Inferior parietal cortex (tissue), 1 donor: Measurements from ENCODE around the gene PSMB7.

Experiments
- DNase-seq: peaks from one replicate; pipeline ENCODE4 v3.0.0-alpha.2; 2016; ENCODE audit errors: extremely low spot score

The PSMB7 gene

DNA sequence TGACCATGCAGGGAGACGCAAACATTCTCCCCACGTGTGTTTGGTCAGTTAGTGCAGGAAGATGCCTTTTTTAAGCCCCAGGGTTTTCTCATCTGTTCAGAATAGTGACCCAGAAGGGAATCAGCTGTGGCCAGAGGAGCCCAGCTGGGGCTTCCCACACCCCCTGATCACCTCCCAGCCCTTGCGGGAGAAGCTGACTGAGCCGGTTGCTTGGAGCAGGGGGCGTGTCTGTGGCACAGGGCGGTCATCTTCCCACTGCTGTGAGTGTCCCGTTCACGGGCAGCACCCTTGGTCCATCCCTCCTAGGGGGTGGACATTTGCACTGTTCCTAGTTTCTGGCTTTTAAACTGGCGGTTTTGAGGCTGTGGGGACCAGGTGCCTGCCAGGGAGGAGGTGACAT, 87.8 kb downstream of the PSMB7 start:
- DNase-seq: no peak

DNA sequence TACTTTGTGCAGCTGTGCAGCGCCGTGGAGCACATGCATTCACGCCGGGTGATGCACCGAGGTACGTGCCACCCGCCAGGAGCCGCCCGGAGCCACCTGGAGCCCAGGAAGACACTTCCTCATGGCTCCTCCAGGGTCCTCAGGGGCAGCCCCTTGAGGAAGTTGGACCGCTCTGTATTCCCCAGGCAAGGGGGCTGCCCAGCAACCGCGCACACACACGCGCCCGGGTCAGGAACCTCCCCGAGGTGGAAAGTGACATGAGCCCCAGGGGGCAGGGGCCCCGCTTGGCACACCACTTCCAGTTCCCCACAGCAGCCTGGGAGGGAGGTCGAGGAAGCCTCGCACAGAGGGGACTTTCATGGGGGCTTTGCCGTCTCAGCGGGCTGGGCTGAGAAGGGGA, 88.9 kb downstream of the PSMB7 start:
- no peak for DNase-seq

DNA sequence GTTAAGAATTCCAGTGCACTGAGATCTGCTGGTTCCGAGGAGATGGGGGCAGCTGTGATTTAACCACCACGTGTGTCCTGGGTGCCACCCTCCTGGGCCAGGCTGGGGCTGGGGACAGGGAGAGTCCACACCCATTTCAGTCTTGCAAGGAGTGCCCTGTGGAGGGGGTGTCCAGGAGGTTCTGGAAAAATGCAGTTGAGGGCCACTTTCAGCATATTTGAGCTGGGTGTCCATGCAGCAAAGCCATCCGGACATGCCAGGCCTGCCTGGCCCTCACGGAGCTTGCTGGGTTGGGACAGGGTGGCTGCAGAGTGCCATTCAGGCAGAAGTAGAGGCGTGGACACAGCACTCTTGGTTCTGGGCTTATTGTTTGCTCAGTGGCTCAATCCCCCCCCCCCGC, 89.4 kb downstream of the PSMB7 start:
- no peak for DNase-seq

DNA sequence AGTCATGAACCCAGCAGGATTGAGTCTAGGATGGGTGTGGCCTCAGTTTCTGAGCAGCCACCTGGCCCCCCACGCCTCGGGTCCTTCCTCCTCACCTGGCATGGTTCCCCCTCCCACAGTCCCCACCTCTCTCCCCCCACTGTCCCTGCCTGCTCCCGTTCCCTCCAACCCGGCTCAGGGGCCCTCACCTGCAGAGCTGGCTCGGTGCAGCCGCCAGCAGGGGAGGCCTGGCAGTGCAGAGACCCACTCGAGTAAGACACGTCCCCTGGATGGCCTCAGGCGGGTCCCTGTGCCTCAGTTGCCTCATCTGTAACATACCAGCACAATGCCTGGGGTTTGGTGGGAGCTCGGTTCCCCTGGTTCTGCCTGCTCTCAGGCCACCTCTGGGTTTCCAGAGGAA, 91.3 kb downstream of the PSMB7 start:
- no peak for DNase-seq

DNA sequence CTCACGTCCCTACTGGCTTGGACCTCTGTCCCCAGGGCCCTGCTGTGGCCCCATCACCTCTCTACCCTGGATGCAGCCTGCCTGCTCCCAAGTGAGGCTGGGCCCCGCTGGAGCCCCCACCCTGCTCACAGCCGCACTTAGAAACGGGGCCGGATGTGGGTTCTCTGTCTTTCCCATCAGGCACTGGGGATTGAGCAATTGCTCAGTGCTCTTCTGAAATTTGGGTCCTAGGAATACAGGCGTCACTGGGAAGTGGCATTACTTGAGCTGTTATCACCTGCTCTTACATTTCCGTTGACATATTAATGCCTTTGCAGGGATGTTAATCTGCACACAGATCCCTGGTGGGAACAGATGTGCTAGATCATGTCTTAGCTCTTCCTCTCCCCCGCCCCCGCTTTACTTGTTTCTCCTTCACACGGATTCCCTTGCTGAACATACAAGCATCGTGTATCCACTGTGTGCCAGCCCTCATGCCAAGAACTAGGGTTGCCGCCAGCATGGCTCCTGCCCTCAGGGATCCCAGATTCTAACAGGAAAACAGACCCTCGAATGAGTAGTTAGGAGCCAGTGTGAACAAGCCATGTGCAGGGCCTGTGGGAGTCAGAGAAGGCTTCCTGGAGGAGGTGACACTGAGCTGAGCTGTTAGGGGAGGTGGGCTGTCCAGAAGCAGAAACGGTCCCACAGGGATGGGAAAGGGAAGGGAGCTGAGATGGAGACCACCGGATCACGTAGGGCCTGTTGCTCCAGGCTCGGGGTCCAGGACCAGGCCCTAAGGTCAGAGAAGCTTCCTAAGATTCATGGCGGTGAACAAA, 92.4 kb downstream of the PSMB7 start:
- no peak for DNase-seq

DNA sequence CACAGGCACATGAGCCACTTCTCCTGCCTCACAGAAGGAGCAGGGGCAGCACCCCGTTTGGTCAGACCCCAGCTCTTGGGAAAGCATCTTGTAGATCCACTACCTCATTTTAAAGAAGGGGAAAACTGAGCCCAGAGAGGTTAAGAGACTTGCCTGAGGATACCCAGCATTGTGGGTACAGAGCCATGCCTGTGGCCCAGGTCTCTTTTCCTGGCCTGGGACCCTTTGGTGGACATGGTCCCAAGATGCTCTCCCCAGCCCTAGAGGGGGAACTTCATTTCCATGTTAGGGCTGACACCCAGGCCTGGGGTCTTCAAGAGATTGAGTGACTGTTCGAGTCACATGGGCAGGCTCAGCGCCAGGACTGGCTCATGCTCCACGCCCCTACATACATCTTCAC, 93.3 kb downstream of the PSMB7 start:
- DNase-seq: no peak

DNA sequence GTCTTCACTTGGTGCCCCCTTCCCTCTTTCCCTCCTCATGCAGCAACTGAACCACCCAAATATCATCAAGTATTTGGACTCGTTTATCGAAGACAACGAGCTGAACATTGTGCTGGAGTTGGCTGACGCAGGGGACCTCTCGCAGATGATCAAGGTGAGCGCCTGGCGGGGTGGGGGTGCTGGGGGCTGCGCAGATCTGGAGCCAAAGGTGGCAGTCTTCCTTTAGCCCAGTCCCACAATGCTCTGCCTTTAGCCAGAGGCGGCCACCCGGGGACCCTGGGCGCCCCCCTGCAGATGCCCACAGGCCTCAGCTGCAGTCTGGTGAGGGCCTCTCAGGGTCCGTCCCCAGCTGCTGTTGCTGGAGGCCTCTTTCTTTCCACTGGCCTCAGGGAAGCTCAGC, 93.8 kb downstream of the PSMB7 start:
- no peak for DNase-seq

DNA sequence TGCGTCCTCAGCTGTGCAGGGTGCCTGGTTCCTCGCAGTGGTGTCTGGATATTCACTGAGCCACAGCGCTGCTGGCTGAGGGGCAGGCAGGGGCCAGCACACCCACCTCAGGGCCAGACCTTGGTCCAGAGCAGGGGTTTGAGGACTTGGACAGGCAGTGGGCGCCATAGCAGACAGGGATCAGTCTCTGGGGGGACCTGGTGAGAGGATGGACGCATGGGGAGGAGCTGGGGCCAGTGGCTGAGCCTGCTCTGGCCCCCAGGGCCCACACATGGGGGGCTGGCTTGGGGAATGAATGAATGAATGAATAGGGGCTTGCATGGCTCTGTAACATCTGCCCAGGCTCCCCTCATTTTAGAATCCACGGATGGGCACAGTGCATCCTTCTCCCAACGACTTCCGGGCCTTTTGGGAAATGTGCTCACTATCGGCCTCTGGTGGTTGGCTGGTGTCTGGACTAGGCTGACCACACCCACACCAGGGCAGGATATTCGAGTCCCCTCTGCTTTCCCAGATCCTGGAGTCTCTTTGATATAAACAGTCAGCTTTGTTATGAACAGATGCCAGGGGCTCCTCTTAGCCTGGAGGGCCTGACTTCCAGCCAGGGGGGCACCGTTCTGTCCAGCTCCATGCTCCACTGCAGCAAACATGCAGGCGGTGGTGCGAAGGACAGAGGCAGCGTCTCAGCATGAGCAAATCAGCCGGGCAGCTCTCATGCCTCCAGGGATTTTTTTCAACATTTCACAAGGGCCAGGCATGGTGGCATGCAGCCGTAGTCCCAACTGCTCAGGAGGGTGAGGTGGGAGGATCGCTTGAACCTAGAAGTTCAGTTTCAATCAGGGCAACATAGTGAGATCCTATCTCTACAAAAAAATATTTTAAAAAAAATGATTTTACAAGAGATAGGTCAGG, 94.9 kb downstream of the PSMB7 start:
- DNase-seq: peak; percentile 70

DNA sequence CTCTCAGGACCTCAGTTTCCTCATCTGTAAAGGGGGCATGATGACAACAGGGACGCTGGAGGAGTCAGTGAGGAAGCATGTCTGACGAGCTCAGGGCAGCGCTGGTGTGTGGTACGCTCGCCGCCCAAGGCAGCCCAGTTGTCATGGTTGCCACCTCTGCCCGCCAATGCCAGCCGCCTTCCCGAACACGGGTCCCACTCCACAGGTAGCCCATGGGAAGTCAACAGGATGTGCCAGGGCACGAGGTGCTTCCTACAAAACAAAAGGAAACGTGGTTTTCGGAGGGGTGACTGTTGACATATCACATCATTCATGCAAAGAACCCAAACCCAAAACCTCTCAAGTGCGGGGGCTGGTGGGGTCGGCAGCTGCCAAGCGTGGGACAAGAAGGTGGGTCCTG, 99.4 kb downstream of the PSMB7 start:
- no peak for DNase-seq

DNA sequence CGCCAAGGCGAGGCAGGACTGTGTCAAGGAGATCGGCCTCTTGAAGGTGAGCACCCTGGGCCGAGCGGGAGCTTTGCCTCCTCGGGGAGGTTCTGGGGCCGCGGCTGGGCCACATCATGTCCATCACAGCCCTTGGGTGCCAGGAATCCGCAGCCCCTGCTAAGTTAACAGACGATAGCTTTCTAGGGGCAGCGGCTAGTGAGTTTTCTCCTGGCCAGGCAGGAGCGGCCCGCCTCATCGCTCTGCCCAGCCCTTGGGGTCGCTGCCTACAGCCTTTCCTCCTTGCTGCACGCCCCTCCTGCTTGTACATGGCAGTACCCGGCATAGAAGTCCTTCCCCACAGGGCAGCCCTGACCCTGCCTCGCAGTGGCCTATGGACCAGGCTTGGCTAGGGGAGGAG, 101.3 kb downstream of the PSMB7 start:
- DNase-seq: no peak

DNA sequence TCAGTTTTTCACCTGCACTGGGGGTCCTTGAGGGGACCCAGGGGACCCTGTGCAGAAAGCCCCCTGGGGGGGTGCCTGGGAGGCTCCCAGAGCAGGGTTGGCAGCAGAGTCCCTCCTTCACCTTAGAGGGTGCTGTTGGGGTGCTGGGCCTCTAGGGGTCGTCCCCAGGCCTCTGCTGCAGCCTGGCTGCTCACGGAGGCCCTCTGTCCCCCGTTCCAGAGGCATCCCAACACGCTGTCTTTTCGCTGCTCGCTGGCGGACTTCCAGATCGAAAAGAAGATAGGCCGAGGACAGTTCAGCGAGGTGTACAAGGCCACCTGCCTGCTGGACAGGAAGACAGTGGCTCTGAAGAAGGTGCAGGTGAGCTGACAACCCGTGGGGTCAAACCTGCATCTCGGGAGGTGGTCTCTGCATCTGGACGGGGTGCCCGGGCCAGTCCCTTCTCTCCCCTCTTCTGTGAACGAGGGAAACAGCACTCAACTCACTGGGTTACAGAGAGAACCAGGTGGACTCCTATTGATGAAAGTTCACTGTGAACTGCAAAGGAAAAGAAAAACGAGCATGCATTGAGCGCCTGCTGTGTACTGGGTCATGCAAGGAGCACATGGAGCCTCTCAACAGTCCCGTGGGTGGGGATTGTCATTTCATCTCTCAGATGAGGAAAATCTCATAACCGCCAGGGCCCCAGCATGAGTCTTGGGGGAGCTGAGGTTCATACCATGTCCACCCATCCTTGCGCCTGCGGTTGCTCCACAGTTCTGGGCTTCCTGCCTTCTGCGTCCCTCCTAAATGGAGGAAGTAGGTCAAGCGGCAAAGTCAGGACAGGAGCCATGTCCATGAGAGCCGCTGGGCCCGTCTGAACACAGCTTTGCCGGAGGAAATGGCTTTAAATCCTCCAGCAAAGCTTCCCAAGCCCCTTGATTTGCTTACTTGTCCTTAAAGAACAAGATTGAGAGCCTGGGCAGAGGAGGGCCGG, 102.7 kb downstream of the PSMB7 start:
- DNase-seq: no peak

DNA sequence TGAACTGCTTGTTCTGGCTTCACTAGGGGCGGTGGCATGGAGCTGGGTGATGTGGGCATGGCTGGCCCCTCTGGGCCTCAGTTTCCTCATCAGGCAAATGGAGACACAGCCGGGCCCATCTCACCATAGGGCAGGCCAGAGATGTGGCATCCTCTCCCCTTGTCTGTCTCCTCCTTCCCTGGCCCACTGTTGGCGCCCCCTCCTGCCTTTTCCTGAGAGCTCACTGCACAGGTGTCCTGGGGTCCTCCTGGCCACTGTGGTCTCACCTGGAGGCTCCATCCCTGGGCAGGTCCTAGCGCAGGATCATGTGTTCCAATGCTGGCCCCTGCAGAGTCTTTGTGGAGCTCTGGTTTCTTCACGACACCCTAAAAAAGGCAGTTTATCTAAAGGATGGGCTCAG, 104.0 kb downstream of the PSMB7 start:
- no peak for DNase-seq

DNA sequence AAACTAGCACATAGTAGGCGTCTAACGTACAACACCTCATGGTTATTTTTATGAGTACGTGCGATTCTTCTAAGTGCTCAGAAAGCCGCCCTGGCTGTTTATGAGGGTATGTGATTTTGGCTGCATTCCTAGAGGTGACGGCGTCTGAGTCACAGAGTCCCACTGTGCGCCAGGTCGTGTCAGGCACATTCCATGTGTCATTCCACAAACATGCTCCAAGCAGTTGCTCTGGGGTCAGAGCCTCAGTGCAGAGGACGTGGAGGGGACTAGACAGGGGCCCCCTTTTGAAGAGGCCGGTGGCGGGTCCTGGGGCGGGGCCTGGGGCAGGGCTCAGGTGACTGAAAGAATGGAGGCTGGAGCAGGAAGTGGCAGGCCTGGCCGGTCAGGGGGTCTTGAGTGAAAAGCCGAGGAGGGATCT, 105.6 kb downstream of the PSMB7 start:
- no peak for DNase-seq

DNA sequence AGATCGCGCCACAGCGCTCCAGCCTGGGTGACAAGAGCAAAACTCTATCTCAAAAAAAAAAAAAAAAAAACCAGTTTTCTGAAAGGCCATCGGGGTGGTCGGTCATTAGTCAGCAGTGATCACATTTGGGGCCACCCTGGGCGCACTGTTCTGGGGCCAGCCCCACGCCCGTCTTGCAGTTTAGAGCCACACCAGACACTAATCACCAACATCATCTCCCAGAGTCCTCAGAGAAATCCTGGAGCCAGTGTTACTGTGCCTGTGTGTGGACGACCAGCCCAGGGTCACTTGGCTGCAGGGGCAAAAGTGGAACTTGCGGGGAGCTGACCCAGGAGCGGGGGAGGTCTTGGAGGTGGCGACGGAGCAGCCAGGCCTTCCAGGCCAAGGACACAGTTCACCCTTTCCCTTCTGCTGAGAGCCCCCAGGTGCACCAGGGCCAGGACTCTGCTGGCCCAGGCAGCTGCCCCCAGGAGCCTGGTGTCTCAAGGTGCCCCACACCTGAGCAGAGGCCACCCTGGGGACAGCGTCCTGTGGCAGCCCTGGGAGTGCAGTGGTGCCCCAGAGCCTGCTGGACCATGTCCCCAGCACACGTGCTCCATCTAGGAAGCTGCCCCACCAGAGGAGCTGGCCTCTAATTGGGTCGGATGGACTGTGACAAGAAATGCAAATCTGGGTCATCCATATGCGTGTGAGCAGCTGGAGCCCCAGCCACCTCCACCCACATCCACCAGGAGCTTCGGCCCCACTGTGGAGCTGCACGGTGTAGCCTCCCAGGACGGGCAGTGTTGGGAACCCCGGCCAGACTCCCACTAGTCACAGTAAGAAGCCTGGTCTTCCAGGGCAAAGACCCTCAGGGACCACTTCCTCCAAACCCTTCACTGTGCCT, 106.4 kb downstream of the PSMB7 start:
- DNase-seq: no peak

DNA sequence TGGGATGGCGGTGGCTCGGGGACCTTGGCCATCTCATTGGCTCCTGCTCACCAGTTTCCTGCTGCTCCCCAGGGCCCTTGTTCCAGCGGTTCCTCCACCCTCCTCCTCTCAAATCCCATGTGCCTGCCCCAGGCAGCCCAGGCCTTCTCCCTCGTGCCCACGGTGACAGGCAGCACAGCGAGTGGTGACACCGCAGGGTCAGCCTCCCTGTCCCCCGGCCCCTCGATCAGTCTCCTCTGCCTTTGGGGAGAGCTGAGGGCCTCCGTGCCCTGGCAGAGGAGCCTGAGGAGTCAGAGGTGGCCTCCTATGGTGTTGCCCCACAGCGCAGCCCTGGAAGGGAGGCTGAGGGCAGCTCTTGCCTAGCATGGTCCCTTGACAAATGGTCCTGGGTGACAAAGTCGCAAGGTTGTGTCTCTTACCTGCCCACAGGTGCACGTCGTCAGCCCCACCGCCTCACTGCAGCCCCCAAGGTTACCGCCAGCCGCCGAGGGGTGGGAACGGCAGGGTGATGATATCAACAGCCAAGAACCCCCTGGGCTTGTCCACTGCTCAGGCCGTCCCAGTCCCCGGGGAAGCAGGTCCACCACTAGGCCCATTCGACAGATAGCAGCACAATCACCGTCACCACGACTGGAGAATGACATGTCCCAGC, 107.7 kb downstream of the PSMB7 start:
- DNase-seq: no peak

DNA sequence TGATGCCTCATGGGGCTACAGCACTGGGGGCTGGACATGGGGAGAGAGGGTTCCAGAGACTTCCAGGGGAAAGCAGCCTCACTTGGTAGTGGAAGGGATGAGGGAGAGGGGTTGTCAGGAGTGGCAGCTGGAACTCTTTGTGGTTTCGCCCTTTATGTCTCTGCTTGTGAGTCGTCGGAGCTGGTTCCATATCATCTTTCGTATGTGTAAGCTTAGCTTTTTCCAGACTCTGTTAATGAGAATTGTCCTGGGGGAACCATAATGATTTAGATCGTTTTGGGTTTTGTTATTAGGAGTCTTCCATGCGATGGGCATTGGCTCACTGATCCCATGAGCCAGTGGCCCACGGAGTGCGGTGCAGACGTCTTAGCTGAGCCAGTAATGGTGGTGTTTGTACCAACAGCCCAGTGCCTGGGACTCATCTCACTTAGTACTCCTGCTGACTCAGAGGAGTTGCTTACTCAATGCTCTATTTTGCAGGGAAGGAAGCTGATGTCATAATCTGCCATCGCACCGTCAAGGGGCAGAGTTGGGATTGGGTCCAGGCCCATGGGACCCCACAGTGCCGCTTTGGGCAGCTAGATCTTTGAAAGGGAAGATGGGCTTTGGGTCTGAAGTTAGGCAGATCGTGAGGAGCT, 109.0 kb downstream of the PSMB7 start:
- no peak for DNase-seq

DNA sequence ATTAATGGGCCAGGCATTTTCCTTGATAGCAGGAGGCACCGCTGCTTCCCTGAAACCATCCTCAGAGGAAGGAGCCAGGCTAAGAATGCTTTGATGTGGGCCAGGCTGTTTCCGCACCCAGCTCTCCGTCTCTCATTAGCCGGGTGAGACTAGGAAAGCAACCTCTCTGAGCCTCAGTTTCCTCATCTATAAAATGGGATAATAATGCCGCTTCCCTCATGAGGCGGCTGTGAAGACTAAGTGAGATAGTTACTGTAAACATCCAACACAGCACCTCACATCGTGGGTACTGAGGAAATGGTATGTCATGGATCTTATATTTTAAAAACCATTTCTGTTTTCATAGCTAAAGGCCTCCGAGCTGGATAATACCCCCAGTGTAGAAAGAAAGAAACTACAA, 111.0 kb downstream of the PSMB7 start:
- no peak for DNase-seq

DNA sequence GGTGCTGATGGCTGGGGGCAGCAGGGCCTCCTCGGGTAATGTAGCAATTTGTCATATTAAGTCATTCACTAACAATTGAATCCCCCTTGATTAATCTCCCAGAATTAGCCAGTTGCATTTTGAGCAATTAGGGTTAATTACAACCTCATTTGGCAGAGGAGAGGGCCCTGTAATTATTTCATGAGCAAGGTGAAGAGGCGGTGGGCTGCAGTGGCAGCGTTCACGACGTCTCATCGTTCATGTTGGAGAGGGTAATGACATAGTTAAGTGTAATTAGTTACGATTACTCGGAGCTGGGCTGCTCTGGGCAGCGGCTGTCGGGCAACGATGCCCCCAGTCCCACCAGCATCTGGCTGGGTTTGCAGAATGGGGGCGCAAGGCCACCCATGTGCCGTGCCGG, 111.5 kb downstream of the PSMB7 start:
- DNase-seq: no peak
